ENCODE results near the gene PARP8. TPM values are rescaled to one million over a fixed set of nuclear protein-coding genes. Genes with fewer than 3 reads are reported as not detected.
A peak's percentile ranks its signal among the peaks of the same experiment; 100 is the strongest.

The PARP8 gene
- total and polyA plus RNA-seq, 10 donors = 14.8 to 137 (median 95.9) TPM

DNA sequence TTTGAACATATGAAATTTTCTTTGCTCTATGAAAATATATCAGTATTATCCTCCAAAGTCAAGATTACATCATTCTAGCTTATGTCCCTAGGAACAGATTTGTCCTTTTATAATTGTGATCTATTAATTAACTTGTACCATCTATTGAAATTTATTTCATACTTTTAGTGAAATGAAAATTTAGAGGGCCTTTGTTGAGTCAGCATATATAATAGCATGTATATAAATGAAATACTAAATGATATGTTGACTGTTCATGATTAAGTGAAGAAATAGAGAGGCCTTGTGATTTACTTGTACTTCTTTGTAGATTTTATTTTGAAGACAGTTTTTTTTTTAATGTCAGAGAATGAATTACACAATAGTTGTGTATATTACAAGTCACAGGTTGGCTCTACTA lies 86.4 kb downstream of the PARP8 start:
- intact Hi-C loops (cut with DNase I; ENCODE audit: low total_unique reads) = no loop called here
- Histone ChIP-seq H3K4me3 (no peak overlapping the region), H3K9me3 (no peaks in the 10 kb centered on the region), H3K27me3 (replicated peaks in 1 of 7) (no peaks in the 10 kb centered on the region), H3K4me1 (peaks cover 3 to 57% (median 22%) of the 10 kb centered on the region in 6 donors), H3K36me3 (peaks cover 0 to 13% (median 0%) of the 10 kb centered on the region in 6 donors), H3K27ac (no peak overlapping the region)
- no peak for DNase-seq
- TF ChIP-seq POLR2A (IDR thresholded peaks at IDR 0.05) = no peak

GRCh38 chr5:50759526-50760270 lies 93.3 kb downstream of the PARP8 start:
- intact Hi-C loops (cut with DNase I; ENCODE audit: low total_unique reads) = no loop called here
- Histone ChIP-seq H3K27ac (no peak overlapping the region), H3K4me1 (peaks cover 0 to 20% (median 0%) of the 10 kb centered on the region in 6 donors), H3K4me3 (no peak overlapping the region), H3K36me3 (peaks cover 0 to 66% (median 22%) of the 10 kb centered on the region in 6 donors), H3K9me3 (no peaks in the 10 kb centered on the region), H3K27me3 (replicated peaks in 1 of 7) (no peaks in the 10 kb centered on the region)
- TF ChIP-seq CTCF (IDR thresholded peaks at IDR 0.05 in 8 of 11, conservative IDR thresholded peaks at IDR 0.05 in 3 of 11) (no peak), POLR2A (IDR thresholded peaks at IDR 0.05) (no peak), POLR2AphosphoS5 (IDR thresholded peaks at IDR 0.05) (no peak)
- WGBS, 5 donors = 86 to 98% (median 92%) methylated on average over 1 of the region's 1 CpG
- DNase-seq = no peak

GRCh38 chr5:50763351-50763750 lies 96.9 kb downstream of the PARP8 start:
- Histone ChIP-seq H3K36me3 (peaks cover 0 to 87% (median 35%) of the 10 kb centered on the region in 6 donors), H3K27ac (no peak overlapping the region), H3K4me1 (peaks cover 0 to 31% (median 0%) of the 10 kb centered on the region in 6 donors), H3K27me3 (replicated peaks in 1 of 7) (no peaks in the 10 kb centered on the region), H3K9me3 (no peaks in the 10 kb centered on the region), H3K4me3 (no peak overlapping the region)
- intact Hi-C loops (cut with DNase I; ENCODE audit: low total_unique reads) = no loop called here
- no peak for DNase-seq
- no peak for TF ChIP-seq POLR2A (IDR thresholded peaks at IDR 0.05)
- no peak for TF ChIP-seq CTCF (IDR thresholded peaks at IDR 0.05 in 8 of 11, conservative IDR thresholded peaks at IDR 0.05 in 3 of 11)
- no peak for TF ChIP-seq POLR2AphosphoS5 (IDR thresholded peaks at IDR 0.05)

DNA sequence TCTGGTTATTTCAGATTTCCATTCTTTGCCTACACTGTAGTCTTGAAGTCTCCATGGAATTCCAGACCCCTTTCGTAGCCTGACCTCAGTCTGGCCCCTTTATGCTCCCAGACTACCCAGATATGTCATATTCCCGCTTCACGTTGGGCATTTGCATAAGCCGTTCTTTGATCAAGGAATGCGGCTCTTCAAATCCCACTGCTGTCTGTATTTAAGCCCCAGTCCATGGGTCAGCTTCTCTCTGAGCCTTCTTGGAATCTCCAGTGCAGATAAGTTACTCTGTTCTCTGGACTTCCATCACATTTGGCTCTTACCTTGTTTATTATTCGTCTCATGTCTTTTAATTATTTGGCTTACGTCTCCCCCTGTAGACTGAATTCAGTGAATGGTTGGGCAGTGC lies 97.4 kb downstream of the PARP8 start:
- intact Hi-C loops (cut with DNase I; ENCODE audit: low total_unique reads) = no loop called here
- DNase-seq = no peak
- H3K9me3 ChIP-seq = no peaks in the 10 kb centered on the region
- WGBS, 5 donors = 94 to 99% (median 97%) methylated on average over 7 of the region's 7 CpGs
- H3K4me3 ChIP-seq = no peak overlapping the region
- peaks cover 0 to 36% (median 0%) of the 10 kb centered on the region in 6 donors for H3K4me1 ChIP-seq
- peak in 1 of 3 donors; percentile 28 for TF ChIP-seq POLR2AphosphoS5 (IDR thresholded peaks at IDR 0.05)
- no peak for TF ChIP-seq CTCF (IDR thresholded peaks at IDR 0.05 in 8 of 11, conservative IDR thresholded peaks at IDR 0.05 in 3 of 11)
- TF ChIP-seq POLR2A (IDR thresholded peaks at IDR 0.05) = no peak
- peaks cover 0 to 92% (median 35%) of the 10 kb centered on the region in 6 donors for H3K36me3 ChIP-seq
- H3K27ac ChIP-seq = no peak overlapping the region
- H3K27me3 ChIP-seq (replicated peaks in 1 of 7) = no peaks in the 10 kb centered on the region

Data from spleen (tissue), 11 donors.